NCI-H2171 (cell line): Measurements from ENCODE around the gene BARX1.

Experiments
- DNase-seq: peaks from one replicate; lab custom pipeline; 2025; lab: John Stamatoyannopoulos, UW

Gene BARX1

DNA sequence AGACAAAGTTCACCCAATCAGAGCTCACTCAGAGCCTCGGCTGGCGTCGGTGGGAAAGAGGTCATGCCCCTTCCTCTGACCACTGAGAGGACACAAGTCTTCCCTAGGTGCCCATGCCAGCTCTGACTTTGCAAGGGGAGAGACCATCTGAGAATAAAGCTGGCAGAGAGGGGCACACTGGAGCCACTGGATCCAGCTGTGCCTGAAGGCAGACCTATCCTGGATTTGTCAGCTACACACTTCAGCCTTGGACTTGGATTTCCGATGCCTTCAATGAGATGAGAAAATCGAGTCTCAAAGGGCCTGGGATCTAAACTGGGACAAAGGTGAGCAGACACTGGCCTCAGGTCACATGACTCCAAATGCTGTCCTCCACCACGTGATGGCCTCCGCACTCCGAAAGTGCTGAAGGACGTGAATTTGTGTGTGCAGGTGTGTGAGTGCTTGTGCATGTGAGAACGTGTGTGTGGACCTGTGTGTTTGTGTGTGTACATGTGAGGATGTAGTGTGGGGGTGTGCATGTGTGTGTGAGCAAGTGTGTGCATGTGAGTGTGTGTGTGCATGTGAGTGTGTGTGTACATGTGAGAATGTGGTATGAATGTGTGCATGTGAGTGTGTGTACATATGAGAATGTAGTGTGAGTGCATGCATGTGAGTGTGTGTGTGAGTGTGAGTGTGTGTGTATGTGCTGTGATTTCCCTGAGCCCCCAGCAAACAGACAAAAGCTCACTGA lies 37.9 kb downstream of the BARX1 start:
- no peak for DNase-seq

DNA sequence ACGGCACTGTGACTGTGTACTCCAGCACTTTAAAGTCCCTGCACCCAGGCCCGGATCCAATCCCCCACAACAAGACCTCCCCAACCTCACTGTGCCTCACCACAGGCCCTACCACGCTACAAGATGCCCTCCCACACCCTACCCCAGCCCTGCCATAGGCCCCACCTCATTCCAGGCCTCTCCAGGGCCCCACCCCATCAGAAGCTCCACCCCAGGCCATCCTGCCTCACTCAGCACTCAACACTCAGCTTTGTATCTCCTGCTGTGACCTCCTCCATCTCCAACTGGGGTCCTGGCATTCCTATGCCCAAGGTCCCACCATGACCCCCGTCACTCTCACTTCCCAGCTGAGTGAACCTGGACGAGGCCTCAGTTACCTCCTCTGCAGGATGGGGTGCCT lies 38.8 kb downstream of the BARX1 start:
- no peak for DNase-seq

DNA sequence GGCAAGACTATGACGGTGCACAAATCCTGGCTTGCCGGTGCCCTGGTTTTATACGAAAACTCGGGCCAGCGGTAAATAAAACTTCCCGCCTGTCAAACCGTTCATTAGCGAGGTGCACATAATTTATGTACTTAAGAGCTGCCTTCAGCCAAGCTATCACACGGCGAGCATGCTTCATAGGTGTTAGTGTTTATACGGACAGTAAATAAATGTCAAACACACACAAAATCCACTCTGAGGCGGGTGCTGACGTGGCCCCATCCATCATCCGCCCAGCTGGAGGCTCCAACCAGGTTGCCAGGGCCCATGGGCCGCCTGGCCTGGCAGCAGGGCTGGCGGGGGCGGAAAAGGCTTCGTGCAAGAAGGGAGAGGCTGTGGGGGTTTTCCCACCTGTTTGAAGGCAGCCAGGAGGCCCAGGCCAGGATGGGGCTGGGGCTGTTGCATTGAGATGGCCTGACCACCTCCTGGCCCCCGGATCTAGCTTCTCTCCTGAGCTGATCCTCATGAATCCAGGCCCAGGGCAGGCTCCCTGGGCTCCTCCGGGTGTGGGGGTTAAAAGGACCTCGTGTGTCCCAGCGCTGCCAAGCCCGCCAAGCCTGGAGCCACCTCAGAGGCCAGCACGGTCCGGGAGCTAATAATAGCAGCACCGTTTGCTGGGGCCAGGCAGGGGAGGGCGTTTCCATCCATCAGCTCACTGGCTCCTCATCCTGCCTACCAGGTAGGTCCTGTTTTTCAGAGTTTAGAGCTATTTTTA lies 43.2 kb downstream of the BARX1 start:
- DNase-seq: no peak

DNA sequence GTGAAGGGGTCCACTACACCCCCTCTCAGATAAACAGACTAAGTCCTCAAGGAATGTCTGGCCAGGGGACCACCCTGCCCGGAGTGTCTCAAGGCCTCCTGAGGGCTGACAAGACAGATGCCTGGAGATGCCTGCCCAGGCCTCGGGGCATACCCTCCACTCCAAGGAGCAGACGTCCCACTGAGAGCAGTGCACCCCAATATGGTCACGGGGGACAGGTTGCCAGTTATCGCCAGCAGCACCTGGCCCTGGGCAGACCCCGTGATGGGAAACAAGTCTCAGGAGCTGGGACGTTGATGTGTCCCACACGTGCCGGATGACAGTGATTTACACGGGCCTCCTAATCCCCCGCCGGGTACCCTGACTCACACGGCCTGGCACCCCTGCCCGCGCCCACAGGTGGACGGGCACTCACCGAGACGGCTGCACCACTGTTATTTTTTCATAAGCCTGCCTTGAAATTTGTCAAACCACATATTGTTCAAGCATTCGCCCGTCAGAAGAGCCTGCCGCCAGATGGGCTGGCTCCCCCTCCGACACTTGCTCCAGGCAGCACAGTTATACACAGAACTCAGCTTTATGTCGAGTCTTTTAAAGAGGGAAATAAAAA lies 43.9 kb downstream of the BARX1 start:
- no peak for DNase-seq

DNA sequence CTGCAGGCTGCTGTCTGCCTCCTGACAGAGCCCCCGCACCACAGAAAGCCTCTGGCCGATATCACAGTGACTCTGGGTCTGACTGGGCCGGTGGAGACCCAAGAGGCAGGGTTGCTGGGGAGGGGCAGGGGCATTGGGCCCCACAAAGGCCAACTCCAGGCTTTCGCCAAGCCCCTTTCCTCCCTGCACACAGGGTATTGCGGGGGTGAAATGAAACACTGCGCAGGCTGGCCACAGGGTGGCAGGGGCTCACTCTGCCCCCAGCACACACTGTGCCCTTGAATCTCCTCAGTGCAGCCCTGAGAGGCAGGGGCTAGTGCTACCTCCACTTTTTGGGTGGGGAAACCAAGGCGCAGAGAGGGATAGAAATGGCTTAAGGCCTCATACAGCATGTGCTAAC lies 44.6 kb downstream of the BARX1 start:
- no peak for DNase-seq

DNA sequence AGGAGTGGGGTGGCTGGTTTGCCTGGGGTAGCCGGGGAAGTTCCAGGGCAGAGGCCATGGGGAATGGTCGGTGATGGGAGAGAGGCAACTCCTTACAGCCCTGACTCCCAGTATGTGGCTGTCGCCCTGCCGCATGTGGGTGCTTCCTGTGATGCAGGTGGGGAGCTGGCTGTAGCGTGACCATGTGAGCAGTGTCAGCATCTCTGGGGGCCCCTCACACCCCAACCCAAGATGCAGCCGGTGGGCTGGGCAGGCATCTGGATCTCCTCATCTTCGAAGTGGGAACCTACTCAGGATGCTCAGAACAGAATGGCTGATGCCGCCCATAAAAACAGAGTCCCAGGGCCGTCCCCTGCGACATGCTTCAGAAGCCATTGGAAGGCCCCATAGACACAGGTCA lies 45.0 kb downstream of the BARX1 start:
- no peak for DNase-seq

DNA sequence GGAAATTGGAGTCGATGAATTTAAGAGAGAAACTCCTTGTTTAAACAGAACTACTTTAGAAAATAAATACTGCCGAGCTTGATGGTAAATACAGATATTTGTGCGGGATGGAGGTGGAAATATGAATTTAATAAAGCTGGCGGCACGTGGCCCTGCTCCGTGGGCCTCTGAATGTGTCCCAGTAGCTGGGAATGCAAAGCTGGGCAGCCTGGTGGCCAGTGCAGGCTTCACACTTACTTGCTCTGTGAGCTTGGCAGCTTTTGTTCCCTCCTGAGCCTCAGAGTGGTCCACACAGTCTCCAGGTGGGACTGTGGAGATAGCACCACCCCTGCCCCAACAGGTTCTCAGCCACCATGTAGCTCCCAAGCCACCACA lies 45.9 kb downstream of the BARX1 start:
- DNase-seq: no peak

DNA sequence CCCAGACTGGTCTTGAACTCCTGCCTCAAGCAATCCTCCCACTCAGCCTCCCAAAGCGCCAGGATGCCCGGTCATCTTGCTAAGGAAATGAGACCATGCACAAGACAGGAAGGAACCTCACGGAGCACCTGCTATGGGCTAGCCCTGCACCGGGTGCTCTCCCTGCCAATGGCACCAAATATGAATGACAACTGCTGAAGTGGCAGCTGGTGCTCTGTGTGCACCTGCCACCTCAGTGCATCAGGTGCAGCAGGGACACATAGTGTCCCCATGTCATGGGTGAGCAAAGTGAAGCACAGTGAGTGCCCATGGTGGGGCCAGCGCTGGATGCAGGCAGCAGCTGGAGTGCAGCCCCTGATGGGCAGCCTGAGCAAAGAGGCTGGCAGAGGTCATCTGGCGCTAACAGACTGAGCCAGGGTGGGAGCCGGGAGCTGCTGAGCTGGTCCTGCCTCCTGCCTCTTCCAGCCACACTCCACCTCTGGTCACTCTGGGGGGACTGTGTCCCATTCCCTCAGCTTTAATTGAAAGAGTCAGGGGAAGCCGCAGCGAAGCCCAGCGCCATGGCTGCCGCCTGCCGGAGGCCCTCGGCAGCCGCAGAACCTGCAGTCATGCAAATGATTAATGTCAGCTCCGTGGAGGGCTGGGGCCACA lies 46.4 kb downstream of the BARX1 start:
- DNase-seq: no peak

DNA sequence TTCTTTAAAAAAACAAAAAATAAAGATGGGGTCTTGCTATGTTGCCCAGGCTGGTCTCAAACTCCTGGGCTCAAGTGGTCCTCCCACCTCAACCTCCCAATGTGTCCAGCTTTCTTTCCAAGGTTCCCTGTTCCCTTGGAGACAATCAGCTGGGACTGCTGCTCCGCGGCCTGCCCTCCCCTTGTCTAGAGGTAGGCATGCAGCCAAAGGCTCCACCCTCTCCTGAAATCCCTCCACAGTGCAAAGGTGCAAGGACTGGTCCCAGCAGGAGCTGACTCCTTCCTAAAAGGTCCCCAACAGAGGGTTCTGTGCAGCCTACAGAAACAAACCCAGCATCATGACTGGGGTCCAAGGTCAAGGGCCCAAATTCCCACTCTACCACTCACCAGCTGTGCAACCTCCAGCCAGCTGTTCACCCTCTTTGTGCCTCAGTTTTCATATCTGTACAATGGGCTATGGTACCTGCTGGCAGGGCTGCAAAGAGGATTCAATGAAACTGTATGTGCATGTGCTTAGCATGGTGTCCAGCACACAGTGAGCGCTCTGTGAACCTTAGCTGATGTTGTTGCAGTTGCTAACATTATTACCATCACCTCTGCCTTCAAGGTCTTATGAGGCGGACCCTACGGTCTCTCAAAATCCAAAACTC lies 47.5 kb downstream of the BARX1 start:
- no peak for DNase-seq

DNA sequence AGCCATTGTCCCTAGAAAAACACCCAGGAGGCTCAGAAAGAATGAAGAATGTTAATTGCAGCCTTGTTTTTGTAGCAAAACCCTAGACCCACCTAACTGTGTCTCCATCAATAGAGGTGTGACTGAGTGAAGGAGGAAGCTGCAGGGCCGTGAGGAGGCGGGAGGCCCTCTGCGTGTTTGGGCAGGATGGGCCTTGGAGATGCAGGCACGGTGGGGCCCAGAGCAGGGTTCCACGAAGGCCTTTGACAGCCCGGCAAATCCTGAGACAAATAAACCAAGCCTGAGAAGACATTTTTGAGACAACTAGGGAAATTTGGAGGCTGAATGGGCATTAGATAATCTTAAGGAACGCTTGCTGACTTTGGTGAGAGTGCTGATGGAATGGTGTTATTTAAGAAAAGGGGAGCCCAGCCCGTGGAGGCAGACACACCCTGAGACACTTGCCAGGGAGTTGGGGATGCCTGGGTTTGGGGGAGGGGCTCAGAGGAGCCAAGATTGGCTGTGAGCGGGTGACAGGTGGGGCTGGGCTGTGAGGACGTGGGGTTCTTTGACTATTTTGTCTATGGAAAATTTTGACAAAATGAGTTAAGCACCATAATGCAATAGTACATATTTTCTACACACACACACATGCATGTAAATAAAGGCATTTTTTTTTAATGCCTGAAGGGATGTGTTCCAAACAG lies 48.8 kb downstream of the BARX1 start:
- DNase-seq: no peak

DNA sequence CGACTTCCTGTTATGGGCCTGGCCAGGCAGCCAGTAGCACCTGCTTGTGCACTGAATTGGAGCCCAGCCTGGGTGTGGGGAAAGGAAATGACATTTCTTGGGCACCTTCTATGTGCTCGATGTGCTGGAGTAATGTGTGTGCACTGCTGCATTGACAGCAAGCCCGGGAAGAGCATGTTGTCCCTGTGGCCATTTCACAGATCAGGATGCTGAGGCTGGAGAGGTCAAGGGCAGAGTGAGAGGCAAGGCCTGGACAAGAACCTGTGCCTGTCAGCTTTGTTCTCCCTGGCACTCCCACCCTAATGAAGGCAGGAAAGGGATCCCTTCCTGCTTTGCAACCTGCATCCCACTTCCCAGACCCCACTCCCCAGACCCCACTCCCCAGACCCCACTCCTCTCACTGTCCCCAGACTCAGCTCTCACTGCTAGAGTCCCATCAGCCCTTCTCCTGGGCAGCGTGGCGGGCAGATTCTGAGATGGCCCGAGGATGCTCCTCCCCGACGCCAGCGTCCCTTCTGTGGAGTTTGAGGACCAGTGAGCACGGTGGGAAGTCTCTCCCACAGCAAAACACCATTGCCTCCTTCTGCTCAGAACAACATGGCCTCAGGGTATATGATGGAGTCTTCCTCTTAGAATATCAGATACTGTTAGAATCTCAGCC lies 49.6 kb downstream of the BARX1 start:
- no peak for DNase-seq

DNA sequence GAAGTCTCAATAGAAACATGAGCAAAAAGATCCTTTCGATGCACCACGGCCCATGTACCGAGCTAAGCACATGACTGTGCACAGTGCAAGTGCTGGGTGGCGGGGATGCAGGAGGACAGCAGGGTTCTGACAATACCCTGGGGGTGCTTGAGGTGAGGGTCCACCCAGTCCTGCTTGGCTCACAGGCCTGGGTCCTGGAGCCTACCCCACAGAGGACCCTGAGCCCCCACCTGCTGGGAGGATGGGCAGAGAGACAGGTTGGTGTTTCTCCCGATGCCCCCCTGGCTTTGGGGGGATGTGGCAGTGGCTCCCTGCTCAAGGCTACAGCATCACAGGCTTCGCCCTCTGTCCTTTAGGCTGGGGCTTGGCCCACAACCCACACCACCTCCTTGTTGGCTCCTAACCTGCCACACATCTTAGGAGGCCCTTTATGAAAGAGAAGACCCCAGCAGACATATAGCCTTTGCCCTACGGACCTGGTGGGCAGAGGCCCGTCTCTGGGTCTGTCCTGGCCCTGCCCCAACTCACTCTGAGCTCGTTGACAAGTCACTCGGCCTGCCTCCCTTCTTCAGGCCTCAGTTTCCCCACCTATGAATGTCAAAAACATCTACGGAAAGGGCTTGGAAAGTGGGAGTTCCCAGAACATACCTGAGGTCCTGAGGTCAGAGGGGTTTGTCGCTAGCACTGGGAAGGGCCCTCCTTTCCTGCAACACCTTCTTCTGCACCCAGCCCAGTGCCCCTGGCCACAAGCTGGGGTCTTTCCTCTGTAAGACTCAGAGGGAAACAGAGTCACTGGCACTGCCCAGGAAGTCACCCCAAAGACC lies 50.3 kb downstream of the BARX1 start:
- DNase-seq: no peak

DNA sequence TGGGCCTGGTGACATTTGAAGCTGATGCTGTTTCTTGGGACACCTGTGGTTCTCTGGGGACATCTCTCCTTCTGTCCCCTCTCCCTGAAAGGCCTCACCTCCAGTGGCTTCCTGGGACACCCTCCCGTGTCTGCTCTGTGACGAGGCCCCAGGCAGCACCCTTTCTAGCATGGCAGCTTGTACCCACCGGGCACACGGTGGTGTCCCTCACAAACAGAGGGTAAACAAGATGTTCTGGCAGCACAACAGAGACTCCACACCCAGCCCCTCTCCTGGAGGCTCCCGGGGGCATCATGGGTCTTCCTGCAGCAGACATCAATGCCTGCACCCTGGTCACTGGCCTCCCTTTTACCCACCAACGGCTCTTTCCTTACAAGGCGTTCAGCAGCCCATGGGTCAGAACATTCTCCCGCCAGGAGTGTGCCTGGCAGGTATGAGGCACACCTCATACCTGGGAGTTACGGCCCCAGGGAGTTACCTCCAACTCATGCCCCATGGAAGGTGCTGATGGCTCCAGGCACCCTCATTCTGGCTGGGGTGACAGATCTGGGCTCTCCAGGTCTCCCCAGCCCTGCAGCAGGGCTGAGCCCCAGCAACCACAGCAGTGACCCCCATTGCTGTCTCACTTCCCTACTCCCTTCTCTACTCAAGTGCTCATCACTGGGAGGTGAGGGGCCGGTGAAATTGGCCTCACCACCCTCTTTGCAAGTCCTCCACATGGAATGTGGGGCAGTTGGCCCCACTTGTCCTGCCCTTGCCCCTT lies 51.1 kb downstream of the BARX1 start:
- DNase-seq: no peak

DNA sequence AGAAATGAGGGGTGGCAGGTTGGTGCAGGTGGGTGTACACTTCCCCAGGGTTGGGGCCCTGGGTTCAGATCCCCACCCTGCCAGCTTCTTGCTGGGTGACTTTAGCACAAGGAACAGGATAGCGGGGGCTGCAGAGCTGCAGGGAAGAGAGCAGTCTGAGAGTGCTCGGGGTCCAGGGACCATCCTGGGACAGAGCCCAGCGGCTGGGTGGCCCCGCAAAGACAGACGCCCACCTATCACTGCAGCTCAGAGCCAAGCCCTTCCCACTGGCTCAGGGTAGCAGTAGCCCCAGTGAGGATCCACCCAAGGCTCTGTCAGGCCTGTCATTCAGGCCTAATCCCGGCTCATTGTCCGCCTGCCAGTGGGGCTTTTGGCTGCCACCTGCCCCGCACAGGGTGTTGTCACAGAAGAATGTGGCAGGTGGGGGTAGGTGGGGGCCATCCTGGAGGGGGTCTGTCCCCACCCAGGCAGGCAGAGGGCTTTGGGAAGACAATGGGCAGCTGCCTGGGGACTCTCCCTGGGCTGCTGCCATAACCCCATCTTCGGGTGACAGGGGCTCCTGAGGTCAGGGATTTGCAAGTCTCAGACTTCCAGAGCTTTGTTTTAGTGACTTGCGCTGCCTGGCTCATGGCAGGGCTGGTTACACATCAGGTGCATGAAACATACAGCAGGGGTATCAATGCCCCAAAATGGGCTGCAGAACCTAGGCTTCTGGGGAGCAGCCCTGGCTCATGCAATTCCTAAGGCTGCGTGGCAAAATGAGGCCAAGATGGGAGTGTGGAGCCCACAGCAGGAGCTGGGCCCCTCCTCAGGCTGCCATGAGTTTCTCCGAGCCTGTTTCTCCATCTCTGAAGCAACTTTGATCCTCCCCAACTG lies 52.1 kb downstream of the BARX1 start:
- no peak for DNase-seq

DNA sequence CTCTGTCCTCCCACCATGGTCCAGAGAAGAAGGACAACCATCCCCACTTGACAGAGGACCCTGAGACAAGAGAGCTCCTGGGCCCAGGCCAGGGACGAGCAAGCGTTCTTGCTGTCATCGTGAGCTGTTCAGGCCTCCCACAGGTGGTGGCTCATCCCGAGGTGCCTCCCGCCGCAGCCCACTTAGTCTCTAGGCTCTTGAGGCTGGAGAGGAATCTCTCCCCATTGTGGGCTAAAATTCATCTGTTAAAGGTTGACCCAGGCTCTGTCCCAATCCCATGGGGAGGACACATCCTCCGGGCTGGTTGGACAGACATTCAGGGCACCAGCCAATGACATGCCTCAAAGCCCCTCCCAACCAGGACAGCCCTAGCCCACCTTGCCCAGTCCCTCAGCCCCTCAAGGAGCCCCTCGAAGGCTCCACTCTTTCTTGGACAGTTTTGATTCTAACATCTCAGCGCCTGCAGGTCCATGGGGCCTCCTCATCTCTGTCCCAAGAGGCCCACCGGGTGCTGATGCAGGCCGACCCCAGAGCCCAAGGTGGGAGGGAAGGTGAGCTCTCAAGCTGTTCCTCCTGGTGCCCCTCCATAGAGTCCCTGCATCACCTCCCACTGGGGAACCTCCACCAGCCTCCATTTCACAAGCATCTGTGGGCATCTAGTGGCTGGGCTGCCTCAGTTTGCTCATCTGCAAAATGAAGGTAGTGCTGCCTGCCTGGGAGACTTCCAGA lies 52.9 kb downstream of the BARX1 start:
- DNase-seq: no peak
